GM18498 (cell line): ENCODE measurements around the gene PET117.
"Not testable (repeated sequence)": the region's sequence is repeated elsewhere in the genome, so short reads cannot be mapped to it uniquely, and the experiment has no call there.

ENCODE experiments used
- ATAC-seq: cut with Tn5 transposase; IDR thresholded peaks from one replicate; pipeline ENCODE4 v1.9.1; 2021; ENCODE audit warnings: mild to moderate bottlenecking, moderate library complexity; ENCODE audit not compliant: unreplicated experiment

PET117 gene

GRCh38 chr20:18156045-18156444 is 18.4 kb downstream of the PET117 start:
- ATAC-seq, result no peak

DNA sequence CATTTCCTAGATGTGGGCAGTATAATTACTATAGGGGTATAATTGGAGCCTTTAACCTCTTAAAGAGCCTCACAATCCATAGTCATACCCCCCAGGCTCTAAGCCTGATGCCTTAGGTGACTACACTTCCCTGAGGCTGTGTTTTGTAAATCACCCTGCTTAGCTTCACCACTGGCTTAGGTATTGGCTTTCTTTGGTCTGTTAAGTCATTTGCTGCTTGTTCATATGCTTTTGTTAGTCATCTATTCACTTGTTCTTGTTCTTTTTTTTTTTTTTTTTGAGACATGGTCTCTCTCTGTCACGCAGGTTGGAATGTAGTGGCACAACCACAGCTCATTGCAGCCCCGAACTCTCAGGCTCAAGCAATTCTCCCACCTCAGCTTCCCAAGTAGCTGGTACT is 26.7 kb downstream of the PET117 start:
- ATAC-seq, result no peak

DNA sequence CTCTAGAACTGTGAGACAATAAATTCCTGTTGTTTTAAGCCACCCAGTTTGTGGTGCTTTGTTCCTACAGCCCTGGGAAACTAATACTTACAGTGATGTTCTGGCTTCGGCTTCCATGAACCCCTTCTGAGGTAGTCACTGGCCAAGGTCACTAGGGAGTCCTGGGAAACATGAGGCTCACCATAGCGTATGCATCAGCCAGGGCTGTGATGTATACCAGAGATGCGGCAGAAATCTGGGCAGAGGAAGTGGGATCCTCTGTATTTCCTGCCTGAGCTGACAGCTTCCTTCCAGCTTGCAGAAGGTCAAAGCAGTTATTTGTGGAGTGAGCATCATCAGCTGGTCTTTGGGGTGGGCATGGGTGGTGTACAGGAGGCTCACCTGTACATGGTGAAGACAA is 27.9 kb downstream of the PET117 start:
- ATAC-seq, result no peak

- no peak for ATAC-seq
These were observed 28.7 kb downstream of the PET117 start for GRCh38 chr20:18166241-18166881.

DNA sequence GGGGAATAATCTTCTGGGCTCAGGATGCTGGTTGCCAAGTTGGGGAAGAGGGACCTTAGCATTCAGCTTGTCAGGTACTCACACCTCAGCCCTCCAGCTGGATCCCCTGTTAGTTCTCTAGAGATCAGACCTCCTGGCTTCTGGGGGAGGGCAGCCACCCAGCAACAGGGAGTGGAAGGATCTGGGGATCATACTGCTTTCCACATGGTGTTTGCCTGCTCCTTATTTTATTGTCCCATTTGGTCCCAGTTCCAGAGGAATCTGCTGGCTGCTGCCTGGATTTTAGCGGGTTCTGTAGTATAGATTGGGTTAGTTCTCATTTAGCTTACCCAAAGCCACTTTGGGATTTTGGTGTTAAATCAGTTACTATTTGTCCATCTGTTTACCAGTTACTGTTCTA is 29.3 kb downstream of the PET117 start:
- ATAC-seq, result no peak

DNA sequence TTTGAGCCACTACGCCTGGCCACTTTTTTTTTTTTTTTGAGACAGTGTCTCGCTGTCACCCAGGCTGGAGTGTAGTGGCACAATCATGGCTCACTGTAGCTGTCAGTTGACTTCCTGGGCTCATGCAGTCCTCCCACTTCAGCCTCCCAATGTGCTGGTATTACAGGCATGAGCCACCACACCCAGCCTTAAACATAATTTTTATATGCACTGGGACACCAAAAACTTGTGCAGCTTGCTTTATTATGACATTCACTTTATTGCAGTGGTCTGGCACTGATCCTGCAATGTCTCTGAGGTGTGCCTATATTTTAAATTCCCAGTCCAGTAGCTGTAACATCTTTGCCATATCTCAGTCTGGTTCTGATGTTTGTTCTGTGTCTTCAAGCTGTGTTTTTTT is 34.7 kb downstream of the PET117 start:
- ATAC-seq, result no peak

DNA sequence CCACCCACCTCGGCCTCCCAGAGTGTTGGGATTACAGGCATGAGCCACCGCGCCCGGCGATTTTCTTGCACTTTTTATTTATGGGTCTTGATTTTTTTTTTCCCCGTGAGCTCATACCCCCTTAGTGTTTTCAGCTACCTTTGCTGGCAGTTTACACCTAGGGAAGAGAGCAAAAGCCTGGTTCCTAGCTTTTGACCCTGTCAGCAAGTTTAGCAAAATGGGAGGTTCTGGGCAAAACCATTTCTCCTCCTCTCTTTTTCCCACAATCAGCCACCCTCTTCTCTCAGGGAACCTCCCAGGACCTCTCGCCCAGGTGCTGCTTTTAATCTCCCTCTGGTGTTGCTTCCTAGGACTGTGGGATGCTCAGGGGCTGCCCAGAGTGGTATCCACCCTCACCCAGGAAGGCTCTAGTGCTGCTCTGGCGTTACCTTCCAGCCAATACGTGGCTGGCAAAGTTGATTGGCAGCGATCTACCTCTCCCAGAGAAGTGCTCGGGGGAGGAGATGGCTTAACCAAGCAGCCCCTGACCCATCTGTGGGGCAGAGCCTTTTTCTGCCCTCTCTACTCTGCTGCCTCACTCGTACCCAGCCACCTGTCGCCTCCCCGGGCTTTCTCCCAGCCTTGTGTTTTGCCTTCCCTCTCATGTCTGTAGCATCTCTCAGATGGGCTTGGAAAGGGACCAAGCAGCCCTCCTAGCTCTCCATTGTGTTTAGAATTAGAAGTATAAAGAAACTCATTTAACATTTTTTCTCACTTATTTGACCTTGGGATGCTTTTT is 37.4 kb downstream of the PET117 start:
- no peak for ATAC-seq

GRCh38 chr20:18176318-18176785 is 38.7 kb downstream of the PET117 start:
- no peak for ATAC-seq

GRCh38 chr20:18180366-18180765 is 42.7 kb downstream of the PET117 start:
- ATAC-seq, result not testable (repeated sequence)

DNA sequence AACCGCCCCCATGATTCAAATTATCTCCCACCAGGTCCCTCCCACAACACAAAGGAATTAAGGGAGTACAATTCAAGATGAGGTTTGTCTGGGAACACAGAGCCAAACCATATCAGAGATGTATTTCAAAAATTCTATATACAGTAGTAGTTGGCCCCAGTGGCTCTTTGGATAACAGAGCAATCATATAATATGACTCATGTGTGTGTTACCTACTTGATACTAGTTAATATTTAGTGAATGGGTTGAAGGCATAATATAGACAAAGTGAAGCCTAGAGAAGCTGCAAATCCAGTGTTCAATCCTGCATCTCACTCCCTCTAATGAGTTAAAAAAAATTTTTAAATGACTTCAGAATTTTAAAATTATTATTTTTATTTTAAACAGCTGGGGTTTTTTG is 43.2 kb downstream of the PET117 start:
- ATAC-seq, result no peak

DNA sequence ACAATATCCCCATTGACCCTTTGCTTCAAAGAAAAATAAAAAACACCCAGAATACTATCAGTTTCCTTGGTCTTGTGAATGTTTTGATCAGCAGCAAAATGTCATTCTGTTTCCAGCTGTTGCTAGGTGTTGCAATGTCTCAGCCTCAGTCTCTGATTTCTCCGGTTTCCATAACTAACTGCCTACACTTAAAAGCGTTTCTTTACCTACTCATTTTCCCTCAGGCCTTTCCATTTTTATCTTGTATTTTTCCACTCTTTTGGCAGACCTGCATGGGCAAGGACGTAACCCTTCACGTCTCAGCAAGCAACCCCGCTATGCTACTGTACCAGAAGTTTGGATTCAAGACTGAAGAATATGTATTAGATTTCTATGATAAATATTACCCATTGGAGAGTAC is 49.4 kb downstream of the PET117 start:
- ATAC-seq, result no peak

DNA sequence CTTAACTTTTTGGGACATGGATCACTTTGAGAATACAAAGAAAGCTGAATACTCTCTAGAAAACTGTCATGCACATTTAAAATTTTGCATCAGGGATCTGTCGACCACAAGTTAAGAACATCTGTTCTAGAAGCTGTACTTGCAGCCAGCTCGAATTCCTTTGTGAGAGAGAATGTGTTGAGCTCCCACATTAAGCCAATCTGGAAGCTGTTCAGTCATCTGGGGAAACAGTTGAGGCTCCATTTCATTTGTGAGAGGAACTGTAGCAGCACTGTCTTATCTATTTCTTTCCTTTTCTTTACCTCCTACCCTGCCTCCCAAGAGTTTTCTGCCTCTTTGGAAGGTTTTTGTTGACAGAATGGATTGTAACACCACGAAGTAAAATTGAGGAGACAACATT is 50.8 kb downstream of the PET117 start:
- ATAC-seq, result no peak

DNA sequence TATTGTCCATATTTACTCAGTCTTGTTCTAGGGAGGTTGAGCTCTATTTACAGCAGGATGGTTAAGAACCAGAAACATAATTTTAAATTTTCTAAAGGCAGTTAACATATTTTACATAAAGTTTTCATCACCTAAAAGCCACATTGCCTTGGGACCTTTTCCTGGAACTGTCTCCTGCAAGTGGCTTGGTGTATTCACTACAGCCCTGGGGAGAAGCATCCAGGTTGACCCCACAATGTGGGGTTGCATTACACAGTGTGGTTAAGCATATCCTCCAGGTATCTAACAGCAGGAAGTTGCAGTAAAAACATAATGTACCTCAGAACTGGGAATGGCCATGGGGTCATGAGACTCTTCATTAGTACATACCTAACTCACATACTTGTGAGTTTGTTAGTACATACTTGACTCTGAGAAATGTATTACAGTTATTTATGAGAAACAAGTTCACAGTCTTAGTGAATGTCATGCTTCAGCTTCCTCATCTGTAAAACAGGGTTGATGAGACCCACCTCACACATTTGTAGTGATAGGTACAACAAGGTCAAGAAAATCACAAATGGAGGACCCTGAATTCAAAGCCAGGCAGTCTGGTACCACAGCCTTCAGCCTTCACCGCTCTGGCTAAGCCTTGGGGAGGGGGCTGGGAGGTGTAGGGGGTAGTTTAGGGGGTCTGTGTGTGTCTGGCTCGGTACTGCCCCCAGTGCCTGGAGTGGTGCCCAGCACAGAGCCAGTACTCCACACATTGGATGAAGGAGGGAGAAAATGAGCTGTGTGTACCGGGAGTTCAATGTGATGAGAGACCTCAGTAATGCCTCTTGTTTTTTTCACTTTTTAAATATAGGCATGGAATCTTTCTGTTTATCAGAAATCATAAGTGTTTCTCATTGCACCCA is 52.9 kb downstream of the PET117 start:
- ATAC-seq, result no peak

DNA sequence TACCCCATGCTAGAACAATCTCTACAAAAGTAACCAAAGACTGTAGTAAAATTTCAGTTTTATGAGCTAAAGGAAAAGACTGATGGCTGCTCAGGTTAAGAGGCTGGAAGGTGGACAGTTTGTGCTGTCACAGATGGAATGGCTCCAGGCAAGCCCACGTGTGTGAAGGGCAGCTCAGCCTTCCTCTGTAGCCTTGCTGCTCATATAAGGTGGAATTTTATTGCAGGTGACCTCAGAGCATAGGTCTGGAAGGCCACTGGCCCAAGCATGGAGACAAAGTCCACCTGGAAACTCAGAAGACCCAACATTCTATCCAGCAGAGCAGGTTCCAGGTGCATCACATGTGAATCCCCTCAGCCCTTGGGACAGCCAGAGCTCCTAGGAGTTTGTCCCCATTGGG is 53.6 kb downstream of the PET117 start:
- no peak for ATAC-seq
